ENCODE data around the gene TMEM156. TPM values are rescaled to one million over a fixed set of nuclear protein-coding genes. Genes with fewer than 3 reads are reported as not detected.

Gene TMEM156
- total RNA-seq, 4 donors from 2014 or later = 0.15 to 9.6 (median 1.1) TPM; not detected in 1

DNA sequence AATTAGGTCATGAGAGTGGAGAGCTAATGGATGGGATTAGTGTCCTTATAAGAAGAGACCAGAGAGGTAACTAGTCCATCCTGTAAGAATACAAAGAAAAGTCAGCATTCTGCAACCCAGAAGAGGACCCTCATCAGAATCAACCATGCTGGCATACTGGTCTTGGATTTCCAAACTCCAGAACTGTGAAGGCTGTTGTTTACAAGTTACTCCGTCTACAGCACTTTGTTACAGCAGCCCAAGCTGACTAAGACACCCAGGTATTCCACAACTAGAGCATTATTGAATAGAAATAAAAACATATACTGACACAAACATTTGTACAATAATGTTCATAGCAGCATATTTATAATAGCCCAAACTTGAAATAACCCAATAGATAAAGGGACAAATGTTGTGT, 9.2 kb downstream of the TMEM156 start:
- TF ChIP-seq, protein P1, sequence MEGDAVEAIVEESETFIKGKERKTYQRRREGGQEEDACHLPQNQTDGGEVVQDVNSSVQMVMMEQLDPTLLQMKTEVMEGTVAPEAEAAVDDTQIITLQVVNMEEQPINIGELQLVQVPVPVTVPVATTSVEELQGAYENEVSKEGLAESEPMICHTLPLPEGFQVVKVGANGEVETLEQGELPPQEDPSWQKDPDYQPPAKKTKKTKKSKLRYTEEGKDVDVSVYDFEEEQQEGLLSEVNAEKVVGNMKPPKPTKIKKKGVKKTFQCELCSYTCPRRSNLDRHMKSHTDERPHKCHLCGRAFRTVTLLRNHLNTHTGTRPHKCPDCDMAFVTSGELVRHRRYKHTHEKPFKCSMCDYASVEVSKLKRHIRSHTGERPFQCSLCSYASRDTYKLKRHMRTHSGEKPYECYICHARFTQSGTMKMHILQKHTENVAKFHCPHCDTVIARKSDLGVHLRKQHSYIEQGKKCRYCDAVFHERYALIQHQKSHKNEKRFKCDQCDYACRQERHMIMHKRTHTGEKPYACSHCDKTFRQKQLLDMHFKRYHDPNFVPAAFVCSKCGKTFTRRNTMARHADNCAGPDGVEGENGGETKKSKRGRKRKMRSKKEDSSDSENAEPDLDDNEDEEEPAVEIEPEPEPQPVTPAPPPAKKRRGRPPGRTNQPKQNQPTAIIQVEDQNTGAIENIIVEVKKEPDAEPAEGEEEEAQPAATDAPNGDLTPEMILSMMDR (IDR thresholded peaks at IDR 0.05) = no peak
- TF ChIP-seq POLR2A (IDR thresholded peaks at IDR 0.05) = no peak
- 78 to 100% methylated on average over 1 of the region's 1 CpG for WGBS, 2 donors
- no peak for DNase-seq
- intact Hi-C loops (cut with DNase I) = no loop called here
- H3K9me3 ChIP-seq = no peaks in the 10 kb centered on the region
- no peaks in the 10 kb centered on the region for H3K36me3 ChIP-seq
- no peak overlapping the region for H3K27ac ChIP-seq
- H3K4me1 ChIP-seq = no peaks in the 10 kb centered on the region
- H3K4me3 ChIP-seq = no peak overlapping the region
- H3K27me3 ChIP-seq = no peaks in the 10 kb centered on the region

DNA sequence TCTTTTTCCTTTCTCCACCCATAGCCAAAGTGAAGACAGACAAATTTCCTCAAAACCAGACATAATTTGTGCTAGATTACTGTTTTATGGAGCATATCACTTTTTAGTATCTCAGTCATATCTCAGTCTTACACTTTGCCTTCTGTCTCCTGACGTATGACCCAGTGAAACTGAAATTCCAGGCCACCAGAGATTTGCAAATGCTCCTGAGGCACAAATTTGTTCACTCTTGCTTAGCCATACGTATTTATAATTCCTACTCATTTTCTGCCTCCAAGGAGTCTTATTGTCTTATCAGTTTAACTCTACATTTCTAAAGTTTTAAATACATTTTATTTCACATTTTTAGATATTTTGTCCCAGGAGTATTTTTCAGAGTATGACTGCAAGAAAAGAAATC, 10.0 kb downstream of the TMEM156 start:
- intact Hi-C loops (cut with DNase I) = no loop called here
- H3K36me3 ChIP-seq = no peaks in the 10 kb centered on the region
- H3K9me3 ChIP-seq = no peaks in the 10 kb centered on the region
- no peak overlapping the region for H3K4me3 ChIP-seq
- DNase-seq = no peak
- H3K27me3 ChIP-seq = no peaks in the 10 kb centered on the region
- no peak for TF ChIP-seq POLR2A (IDR thresholded peaks at IDR 0.05)
- TF ChIP-seq, protein P1 (IDR thresholded peaks at IDR 0.05) = no peak
- 84 to 86% methylated on average over 2 of the region's 2 CpGs for WGBS, 2 donors
- H3K4me1 ChIP-seq = no peaks in the 10 kb centered on the region
- H3K27ac ChIP-seq = no peak overlapping the region

DNA sequence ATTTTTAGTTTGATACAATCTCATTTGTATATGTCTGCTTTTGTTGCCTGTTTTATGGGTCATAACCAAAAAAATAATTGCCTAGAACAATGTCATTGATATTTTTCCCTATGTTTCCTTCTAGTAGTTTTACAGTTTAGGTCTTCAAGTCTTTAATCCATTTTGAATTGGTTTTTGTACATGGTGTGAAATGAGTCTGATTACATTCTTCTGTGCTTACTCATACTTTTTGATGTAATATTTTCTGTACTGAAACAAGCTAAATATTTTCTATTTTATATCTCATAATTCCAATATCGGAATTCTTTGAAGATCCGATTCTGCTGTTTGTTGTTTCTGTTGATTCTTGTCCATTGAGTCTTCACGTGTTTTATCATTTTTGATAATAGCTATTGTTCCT, 10.6 kb downstream of the TMEM156 start:
- 84 to 95% methylated on average over 3 of the region's 3 CpGs for WGBS, 2 donors
- no peak for DNase-seq
- Histone ChIP-seq H3K4me1 (no peaks in the 10 kb centered on the region), H3K27ac (no peak overlapping the region), H3K4me3 (no peak overlapping the region), H3K27me3 (no peaks in the 10 kb centered on the region), H3K9me3 (no peaks in the 10 kb centered on the region), H3K36me3 (no peaks in the 10 kb centered on the region)
- intact Hi-C loops (cut with DNase I) = no loop called here
- TF ChIP-seq, protein P1 (IDR thresholded peaks at IDR 0.05) = no peak
- no peak for TF ChIP-seq POLR2A (IDR thresholded peaks at IDR 0.05)

DNA sequence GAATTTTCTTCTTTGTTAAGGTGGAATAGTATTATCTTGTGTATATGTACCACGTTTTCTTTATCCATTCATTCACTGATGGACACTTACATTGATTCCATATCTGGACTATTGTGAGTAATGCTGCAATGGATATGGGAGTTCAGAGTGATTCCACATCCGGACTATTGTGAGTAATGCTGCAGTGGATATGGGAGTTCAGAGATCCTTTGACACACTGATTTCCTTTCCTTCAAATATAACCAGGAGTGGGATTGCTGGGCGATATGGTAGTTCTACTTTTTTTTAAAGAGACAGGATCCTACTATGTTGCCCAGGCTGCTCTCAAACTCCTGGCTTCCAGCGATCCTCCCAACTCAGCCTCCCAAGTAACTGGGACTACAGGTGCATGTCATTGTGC, 12.1 kb downstream of the TMEM156 start:
- intact Hi-C loops (cut with DNase I) = no loop called here
- H3K27ac ChIP-seq = no peak overlapping the region
- no peaks in the 10 kb centered on the region for H3K4me1 ChIP-seq
- no peak overlapping the region for H3K4me3 ChIP-seq
- no peak for TF ChIP-seq POLR2A (IDR thresholded peaks at IDR 0.05)
- TF ChIP-seq, protein P1 (IDR thresholded peaks at IDR 0.05) = no peak
- no peaks in the 10 kb centered on the region for H3K9me3 ChIP-seq
- WGBS, 2 donors = 81 to 86% methylated on average over 4 of the region's 4 CpGs
- DNase-seq = no peak
- H3K27me3 ChIP-seq = no peaks in the 10 kb centered on the region
- no peaks in the 10 kb centered on the region for H3K36me3 ChIP-seq

DNA sequence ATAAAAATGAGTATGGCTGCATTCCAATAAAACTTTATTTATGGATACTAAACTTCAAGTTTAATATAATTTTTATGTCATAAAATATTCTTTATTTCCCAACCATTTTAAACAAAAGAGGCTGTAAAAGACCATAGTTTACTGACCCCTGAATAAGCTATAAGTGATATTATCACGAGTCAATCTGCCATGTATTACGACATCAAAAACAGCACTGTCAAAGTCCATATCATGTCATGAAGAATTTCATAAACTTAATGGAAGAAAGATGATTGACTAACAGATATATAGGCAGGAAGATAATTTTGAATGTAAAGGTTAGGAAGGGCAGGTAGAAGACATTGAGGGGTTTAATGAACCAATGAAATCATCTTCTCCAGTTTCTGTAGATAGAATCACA, 18.2 kb downstream of the TMEM156 start:
- TF ChIP-seq, protein P1 (IDR thresholded peaks at IDR 0.05) = no peak
- no peak for TF ChIP-seq POLR2A (IDR thresholded peaks at IDR 0.05)
- Histone ChIP-seq H3K9me3 (no peaks in the 10 kb centered on the region), H3K27me3 (no peaks in the 10 kb centered on the region), H3K36me3 (no peaks in the 10 kb centered on the region), H3K4me3 (no peak overlapping the region), H3K4me1 (no peaks in the 10 kb centered on the region), H3K27ac (no peak overlapping the region)
- intact Hi-C loops (cut with DNase I) = no loop called here
- WGBS, 2 donors = 81 to 86% methylated on average over 2 of the region's 2 CpGs
- DNase-seq = no peak

Measured in esophagus squamous epithelium (tissue), 5 donors.